Stimulated activated CD4-positive, alpha-beta T cell treated with anti-CD3 and anti-CD28 coated beads, Interleukin-4, amount 100 ng/mL, for 48 hours (primary cell): ENCODE results near the gene PDE6H.

ENCODE experiments used
- DNase-seq, 2 donors: peaks; one replicate each; pipeline ENCODE4 v3.0.0-alpha.2; 2020; ENCODE audit warnings: low read depth in 2 of 2

PDE6H gene

GRCh38 chr12:14972816-14973215 is at the start of gene PDE6H:
PDE6H (plus strand) TSS chr12:14973042; CDS start chr12:14978013, 4,971 bp downstream.
- no peak for DNase-seq

- no peak for DNase-seq
These were observed 48.9 kb upstream of the PDE6H start for GRCh38 chr12:14923944-14924343.

DNA sequence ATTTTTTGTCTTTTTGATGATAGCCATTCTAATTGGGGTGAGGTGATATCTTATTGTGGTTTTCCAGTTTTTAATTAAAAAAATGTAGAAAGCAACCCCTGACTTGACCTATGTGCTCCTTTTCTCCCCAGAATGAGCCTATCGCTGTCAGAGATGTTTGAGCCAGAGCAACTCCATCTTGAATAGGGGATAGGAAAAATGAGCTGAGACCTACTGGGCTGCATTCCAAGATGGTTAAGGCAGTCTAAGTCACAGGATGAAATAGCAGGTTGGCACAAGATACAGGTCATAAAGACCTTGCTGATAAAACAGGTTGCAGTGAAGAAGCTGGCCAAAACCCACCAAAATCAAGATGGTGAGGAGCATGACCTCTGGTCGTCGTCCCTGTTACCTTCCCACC is 48.3 kb upstream of the PDE6H start:
- no peak for DNase-seq

- DNase-seq, result no peak
These were observed 45.6 kb upstream of the PDE6H start for GRCh38 chr12:14927267-14927666.

GRCh38 chr12:14928931-14929330 is 43.9 kb upstream of the PDE6H start:
- DNase-seq, result no peak

- DNase-seq, result no peak
These were observed 42.5 kb upstream of the PDE6H start for GRCh38 chr12:14930299-14930698.

DNA sequence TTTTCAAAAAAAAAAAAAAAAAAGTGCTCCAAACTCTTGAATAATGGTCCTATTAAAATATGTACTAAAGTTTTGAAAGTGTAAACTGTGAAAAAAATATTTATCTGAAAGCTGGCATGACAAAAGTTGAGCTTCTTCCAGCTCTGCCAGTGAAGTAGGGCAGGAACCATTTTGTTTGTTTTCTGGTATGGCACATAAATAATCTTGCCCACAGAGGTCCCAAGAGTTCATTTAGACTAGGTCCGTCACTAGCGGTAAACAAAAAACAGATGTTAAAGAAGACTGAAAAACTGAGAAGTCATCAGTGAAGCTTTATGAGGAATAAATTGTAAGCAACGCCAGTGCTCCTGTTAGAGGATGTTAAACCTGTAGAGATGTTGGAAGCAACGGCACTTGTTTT is 41.5 kb upstream of the PDE6H start:
- DNase-seq, result no peak

DNA sequence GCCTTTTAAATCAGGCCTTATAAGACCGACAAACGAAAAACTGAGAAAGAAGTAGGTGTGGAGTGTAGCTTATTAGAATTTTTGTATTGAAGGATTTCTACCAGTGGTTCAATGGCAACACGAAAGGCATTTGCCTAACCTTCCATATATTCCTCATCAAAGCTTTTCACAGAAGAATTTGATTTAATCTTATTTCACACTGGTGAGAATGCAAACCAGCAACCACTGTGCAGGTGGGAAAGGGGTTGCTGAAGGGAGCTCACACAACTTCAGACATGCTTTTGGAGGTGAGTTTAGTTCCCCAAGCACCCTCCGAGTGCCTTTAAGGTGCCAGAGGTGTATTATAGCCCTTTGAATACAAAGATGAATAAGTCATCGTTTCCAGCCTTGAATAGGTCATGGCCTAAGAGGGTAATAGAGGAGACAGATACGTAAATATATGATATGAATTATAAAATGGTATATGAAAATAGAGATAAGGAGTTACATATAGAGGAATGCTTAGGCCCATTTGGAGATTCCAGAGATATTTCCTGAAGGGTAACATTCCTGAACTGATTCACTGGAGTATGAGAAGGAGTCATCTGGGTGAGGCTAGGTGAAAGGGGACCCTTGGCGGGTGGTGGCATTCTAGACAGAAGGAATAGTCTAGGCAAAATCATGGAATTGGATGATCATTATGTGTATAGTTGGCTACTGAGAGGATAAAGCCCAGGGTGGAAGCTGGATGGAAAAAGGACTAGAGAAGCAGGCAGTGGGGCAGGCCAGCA is 40.9 kb upstream of the PDE6H start:
- DNase-seq, result no peak

DNA sequence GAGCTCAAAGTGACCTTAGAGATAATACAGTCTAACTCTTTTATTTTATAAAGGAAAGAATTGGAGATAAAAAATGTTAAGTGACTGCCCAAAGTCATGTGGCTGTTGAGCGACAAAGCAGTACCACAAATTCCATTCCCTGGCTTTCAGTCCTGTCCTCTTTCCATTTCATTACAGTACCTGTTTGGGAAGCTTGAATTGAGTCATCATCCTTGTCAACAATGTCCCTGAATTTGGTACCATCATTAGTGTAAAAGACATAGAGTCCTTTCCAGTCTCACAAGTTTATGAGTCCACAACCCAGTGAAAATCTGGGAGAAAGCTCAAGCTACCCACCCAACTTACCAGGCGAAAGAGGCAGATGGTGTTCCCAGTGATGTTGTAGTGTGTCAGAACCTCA is 38.3 kb upstream of the PDE6H start:
- DNase-seq, result no peak

DNA sequence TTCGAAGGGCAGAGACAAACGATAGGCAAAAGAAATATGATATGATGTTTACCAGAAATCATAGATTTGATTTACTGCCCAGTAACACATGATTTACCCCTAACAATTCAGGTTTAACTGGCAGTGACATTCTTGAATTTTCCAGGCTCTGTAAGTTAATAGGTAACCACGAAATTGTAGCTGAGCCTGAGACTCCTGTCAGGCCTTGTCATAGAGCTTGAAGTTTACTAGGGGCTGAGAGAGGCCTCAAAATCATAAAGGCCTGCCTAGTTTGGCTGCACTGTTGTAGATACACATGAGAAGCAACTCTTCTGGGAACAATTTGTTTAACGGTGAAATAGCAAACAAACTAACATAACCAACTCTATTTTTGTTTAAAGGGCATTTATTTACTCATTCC is 37.8 kb upstream of the PDE6H start:
- no peak for DNase-seq

DNA sequence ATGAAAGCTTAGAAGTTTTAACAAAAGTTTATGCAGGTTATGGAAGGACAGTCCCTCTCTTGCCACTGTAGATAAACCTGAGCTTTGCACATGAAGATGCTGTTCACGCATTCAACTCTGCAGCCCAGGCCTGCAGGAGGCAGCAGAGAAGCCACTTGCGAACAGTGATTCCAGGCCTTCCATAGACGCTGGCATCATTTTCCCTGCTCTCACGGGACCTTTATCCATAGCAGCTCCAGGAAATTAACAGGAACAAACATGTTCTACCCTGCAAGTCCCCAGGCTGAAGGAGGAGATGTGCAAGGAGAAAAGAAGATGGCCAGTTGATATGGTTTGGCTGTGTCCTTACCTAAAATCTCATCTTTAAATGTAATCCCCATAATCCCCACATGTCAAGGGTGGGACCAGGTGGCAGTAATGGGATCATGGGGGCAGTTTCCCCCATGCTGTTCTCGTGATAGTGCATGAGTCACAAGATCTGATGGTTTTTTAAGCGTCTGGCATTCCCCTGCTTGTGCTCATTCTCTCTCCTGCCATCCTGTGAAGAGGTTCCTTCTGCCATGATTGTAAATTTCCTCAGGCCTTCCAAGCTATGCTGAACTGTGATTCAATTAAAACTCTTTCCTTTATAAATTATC is 36.5 kb upstream of the PDE6H start:
- no peak for DNase-seq

- DNase-seq, result no peak
These were observed 35.8 kb upstream of the PDE6H start for GRCh38 chr12:14937014-14937413.

- DNase-seq, result no peak
These were observed 35.2 kb upstream of the PDE6H start for GRCh38 chr12:14937689-14938088.

DNA sequence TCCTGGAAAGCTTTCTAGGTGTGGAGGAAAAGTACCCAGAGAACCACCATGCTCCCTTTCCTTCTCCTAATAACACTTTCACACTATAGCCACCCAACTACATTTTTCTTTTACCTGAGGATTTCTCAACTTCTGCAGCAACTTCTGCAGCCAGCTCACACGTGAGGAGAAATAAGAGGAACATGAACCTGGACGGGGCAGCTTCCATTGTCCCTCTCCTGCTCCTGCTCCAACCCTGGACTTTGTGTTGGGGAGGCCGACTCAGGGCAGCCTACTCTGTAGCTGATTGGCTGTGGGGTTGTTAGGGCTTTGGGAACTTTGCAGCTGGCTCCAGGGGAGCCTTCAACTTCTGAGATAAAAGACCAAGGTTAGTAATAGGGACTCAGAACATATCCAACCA is 34.5 kb upstream of the PDE6H start, which contains the start of gene ERP27:
Gene ERP27, minus strand, starts transcription at position 237 of the 400 bp plus-strand sequence. Its CDS starts 29 bp downstream, at position 208.
- DNase-seq, result no peak

- DNase-seq, result no peak
These were observed 31.5 kb upstream of the PDE6H start for GRCh38 chr12:14941369-14941768.

GRCh38 chr12:14942196-14942931 is 30.5 kb upstream of the PDE6H start:
- no peak for DNase-seq

DNA sequence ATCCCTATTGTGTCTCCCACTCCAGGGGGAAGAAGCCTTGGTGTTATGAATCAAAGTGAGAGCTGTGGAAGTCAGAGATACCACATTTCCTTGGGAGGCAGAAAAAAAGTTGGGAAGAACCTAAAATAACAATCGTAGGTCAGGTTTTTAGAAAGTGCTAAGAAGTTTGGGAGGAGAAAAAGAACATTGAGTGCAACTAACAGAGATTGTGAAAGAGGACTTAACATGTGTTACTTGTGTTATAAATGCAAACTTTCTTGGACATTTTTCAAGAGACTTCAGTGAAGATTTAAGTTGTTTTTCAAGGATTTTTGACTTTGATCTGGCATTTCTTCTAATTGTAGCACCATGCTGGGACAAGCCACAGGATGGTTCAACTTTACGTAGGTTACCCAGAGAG is 26.7 kb upstream of the PDE6H start:
- DNase-seq, result no peak

- no peak for DNase-seq
These were observed 26.0 kb upstream of the PDE6H start for GRCh38 chr12:14946861-14947260.

GRCh38 chr12:14948672-14949071 is 24.2 kb upstream of the PDE6H start:
- DNase-seq, result no peak

DNA sequence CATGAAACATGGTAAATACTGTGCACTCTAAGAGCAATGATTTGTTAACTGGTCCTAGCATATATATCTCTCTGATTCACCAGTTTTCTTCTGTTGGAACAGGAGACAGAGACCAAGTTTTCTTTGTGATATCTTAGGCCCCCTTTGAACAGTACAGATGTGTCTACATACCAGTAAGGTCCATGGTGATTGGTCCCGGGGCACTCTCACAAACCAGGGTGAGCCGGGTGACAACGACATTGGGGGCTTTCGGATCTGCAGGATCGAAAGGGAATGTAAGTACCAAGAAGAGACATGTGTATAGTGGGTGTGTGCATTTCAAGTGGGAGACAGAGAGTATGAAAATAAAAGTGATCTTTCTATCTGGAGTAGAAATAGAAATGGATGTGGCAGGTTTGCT is 23.2 kb upstream of the PDE6H start:
- DNase-seq, result no peak

- no peak for DNase-seq
These were observed 22.4 kb upstream of the PDE6H start for GRCh38 chr12:14950421-14950820.

DNA sequence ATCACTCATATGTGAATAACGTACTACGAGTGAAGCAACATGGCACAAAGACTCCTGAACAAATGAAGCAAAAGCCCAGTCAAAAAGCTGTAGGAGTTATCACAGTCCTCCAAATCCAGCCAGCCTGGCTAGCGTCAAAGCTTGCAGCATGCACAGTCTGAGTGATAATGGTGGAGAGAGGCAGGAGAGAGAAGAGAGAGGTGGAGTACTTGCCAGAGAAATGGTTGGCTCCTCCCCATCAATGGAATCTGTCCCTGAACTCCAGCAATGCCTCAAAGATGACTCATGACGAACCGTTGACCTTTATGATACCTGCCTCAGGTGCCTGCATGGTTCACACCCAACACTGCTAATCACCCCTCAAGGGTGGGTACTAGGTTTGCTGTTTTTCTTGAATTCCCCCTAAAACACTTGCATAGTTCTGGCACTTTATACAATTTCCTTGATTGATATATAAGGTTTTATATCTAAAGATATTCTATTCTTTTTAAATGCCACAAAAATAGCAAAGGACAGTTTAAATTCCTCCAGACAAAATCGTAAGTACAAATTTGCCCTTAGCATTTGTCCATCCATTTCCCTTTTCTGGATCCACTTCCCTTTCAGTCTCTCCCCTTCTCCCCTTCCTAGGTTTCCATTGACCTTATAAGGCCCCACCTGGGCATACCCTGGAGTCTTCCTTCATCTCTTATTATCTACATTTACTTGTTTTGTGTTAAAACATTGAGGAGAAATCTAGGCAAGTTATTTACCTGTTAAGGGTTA is 21.7 kb upstream of the PDE6H start:
- DNase-seq, result no peak
